ENCODE measurements around the gene KDM5A. TPM values are rescaled to one million over a fixed set of nuclear protein-coding genes. Genes with fewer than 3 reads are reported as not detected.

The KDM5A gene
- polyA plus RNA-seq, 2 of the 4 experiments (the other 2 are of a cell fraction): 18.8 to 42.6 TPM

- Histone ChIP-seq H3K9me3 (peaks cover 3% of the 10 kb centered on the region; the same call in 1 of the 3 replicates), H3K27ac (no peak overlapping the region), H3K4me2 (no peak overlapping the region), H3K4me3 (no peak overlapping the region), H3K4me1 (no peaks in the 10 kb centered on the region)
- FAIRE-seq (no peak), ATAC-seq (no peak), DNase-seq (ENCODE audit: low read depth in 1 of 2, low spot score in 1 of 2) (no peak)
- ChIA-PET POLR2A (no interaction called here), CTCF (no interaction called here)
- no peak for TF ChIP-seq CEBPB (IDR thresholded peaks at IDR 0.05)
- no peak for TF ChIP-seq CBX2 (IDR thresholded peaks at IDR 0.05; ENCODE audit: borderline replicate concordance, low read depth)
- no peak for TF ChIP-seq RAD21 (conservative IDR thresholded peaks at IDR 0.05 in 1 of 2, IDR thresholded peaks at IDR 0.05 in 1 of 2)
- no peak for TF ChIP-seq JUN (IDR thresholded peaks at IDR 0.05)
- no peak for TF ChIP-seq EP300 (IDR thresholded peaks at IDR 0.05)
- no peak for TF ChIP-seq SMC3 (IDR thresholded peaks at IDR 0.05)
- TF ChIP-seq HOXB13 (CRISPR knock-in tag; IDR thresholded peaks at IDR 0.05; ENCODE audit: low read depth): no peak
- no peak for TF ChIP-seq FOSB (CRISPR knock-in tag; IDR thresholded peaks at IDR 0.05)
- no peak for TF ChIP-seq CBX8 (IDR thresholded peaks at IDR 0.05)
- no peak for TF ChIP-seq ZNF302 (CRISPR knock-in tag; IDR thresholded peaks at IDR 0.05)
- TF ChIP-seq MAX (IDR thresholded peaks at IDR 0.05): no peak
- no peak for TF ChIP-seq EHMT2 (IDR thresholded peaks at IDR 0.05; ENCODE audit: low read depth)
- no peak for TF ChIP-seq TFCP2L1 (CRISPR knock-in tag; IDR thresholded peaks at IDR 0.05)
- no peak for TF ChIP-seq ZSCAN20 (CRISPR knock-in tag; IDR thresholded peaks at IDR 0.05)
- no peak for TF ChIP-seq NR3C1 (IDR thresholded peaks at IDR 0.05)
- 33% methylated on average over 3 of the region's 5 CpGs for WGBS (ENCODE audit: missing lambda C conversion rate)
Observed at GRCh38 chr12:252636-253035, 136.5 kb downstream of the KDM5A start.

DNA sequence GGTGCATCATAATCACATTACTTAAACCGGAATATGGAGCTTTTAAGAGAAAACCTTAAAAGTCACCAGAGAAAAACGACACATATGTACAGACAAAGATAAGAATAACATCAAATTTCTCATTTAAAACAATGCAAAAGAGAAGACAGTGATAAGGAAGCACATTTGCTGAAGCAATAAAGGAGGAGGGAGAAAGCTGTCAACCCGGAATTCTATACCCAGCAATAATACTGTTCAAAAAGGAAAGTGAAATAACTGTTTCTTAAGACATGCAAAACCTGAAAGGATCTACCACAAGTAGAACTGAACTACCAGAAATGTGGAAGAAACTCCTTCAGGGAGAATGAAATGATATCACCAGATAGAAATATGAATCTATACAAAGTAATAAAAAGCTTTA is 141.8 kb downstream of the KDM5A start:
- H3K4me2 ChIP-seq: no peak overlapping the region
- WGBS (ENCODE audit: missing lambda C conversion rate): 15% methylated on average over 3 of the region's 3 CpGs
- no peak for DNase-seq (ENCODE audit: low read depth in 1 of 2, low spot score in 1 of 2)
- ChIA-PET CTCF (interaction anchor here (0.7 to 1.3 kb wide), 2 partner anchors 10 to 787 kb away, joined by 3 to 5 read pairs; no protein-coding TSS in a partner anchor), POLR2A (no interaction called here)
- H3K4me1 ChIP-seq: no peaks in the 10 kb centered on the region
- H3K4me3 ChIP-seq: no peak overlapping the region
- H3K27ac ChIP-seq: no peak overlapping the region
- ATAC-seq: no peak
- TF ChIP-seq ELK1 (IDR thresholded peaks at IDR 0.05; ENCODE audit: low read depth, low read length) (no peak), NPAS2 (CRISPR knock-in tag; IDR thresholded peaks at IDR 0.05; ENCODE audit: borderline replicate concordance) (no peak), RCOR1 (IDR thresholded peaks at IDR 0.05; ENCODE audit: low read depth, low read length) (no peak), CBX8 (IDR thresholded peaks at IDR 0.05) (no peak), SREBF2 (IDR thresholded peaks at IDR 0.05) (no peak), GATA3 (IDR thresholded peaks at IDR 0.05; ENCODE audit: borderline replicate concordance) (no peak), ESRRA (IDR thresholded peaks at IDR 0.05; ENCODE audit: borderline replicate concordance, low read length) (no peak), TFCP2L1 (CRISPR knock-in tag; IDR thresholded peaks at IDR 0.05) (no peak), FOXS1 (CRISPR knock-in tag; IDR thresholded peaks at IDR 0.05) (no peak)
- TF ChIP-seq, protein P1, sequence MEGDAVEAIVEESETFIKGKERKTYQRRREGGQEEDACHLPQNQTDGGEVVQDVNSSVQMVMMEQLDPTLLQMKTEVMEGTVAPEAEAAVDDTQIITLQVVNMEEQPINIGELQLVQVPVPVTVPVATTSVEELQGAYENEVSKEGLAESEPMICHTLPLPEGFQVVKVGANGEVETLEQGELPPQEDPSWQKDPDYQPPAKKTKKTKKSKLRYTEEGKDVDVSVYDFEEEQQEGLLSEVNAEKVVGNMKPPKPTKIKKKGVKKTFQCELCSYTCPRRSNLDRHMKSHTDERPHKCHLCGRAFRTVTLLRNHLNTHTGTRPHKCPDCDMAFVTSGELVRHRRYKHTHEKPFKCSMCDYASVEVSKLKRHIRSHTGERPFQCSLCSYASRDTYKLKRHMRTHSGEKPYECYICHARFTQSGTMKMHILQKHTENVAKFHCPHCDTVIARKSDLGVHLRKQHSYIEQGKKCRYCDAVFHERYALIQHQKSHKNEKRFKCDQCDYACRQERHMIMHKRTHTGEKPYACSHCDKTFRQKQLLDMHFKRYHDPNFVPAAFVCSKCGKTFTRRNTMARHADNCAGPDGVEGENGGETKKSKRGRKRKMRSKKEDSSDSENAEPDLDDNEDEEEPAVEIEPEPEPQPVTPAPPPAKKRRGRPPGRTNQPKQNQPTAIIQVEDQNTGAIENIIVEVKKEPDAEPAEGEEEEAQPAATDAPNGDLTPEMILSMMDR (IDR thresholded peaks at IDR 0.05): no peak
- H3K9me3 ChIP-seq: peaks cover 11% of the 10 kb centered on the region; the same call in 2 of the 3 replicates
- FAIRE-seq: no peak

DNA sequence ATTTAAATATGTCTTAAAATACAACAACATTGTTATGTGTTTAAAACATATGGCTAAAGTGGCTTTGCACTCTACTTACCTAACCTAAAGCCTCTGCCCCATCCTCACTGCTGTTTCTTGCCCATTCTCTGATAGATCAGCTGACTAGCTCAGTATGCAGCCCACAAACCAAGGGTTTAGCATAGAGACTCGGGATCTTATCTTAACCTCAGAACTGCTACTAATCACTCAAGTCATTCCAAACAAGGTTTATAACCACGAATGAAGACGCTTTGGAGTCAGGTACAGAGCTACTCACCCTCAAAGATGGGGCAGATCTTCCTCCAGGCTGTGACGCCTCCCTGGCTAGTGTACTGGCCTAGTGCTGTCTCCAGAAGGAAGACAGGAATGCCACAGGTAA is 145.7 kb downstream of the KDM5A start:
- 20% methylated on average over 4 of the region's 4 CpGs for WGBS (ENCODE audit: missing lambda C conversion rate)
- Histone ChIP-seq H3K9me3 (peaks cover 11% of the 10 kb centered on the region; the same call in 2 of the 3 replicates), H3K27ac (no peak overlapping the region), H3K4me3 (no peak overlapping the region), H3K4me1 (no peaks in the 10 kb centered on the region), H3K4me2 (no peak overlapping the region)
- DNase-seq (ENCODE audit: low read depth in 1 of 2, low spot score in 1 of 2) (no peak), FAIRE-seq (no peak), ATAC-seq (peak in 1 of 2 experiments; percentile 36; a peak in 4 of 6 replicates)
- ChIA-PET CTCF (interaction anchor here (1.3 kb wide), 1 partner anchor 90 kb away, joined by 3 read pairs; no protein-coding TSS in a partner anchor), POLR2A (no interaction called here)
- TF ChIP-seq ZFP36 (IDR thresholded peaks at IDR 0.05; ENCODE audit: borderline replicate concordance, partially characterized antibody) (no peak), HEYL (CRISPR knock-in tag; IDR thresholded peaks at IDR 0.05) (no peak), FOXS1 (CRISPR knock-in tag; IDR thresholded peaks at IDR 0.05) (no peak), TFCP2L1 (CRISPR knock-in tag; IDR thresholded peaks at IDR 0.05) (no peak)
- TF ChIP-seq, protein P2, sequence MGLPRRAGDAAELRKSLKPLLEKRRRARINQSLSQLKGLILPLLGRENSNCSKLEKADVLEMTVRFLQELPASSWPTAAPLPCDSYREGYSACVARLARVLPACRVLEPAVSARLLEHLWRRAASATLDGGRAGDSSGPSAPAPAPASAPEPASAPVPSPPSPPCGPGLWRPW (IDR thresholded peaks at IDR 0.05): no peak
